ENCODE measurements around the gene SLC13A2.

DNA sequence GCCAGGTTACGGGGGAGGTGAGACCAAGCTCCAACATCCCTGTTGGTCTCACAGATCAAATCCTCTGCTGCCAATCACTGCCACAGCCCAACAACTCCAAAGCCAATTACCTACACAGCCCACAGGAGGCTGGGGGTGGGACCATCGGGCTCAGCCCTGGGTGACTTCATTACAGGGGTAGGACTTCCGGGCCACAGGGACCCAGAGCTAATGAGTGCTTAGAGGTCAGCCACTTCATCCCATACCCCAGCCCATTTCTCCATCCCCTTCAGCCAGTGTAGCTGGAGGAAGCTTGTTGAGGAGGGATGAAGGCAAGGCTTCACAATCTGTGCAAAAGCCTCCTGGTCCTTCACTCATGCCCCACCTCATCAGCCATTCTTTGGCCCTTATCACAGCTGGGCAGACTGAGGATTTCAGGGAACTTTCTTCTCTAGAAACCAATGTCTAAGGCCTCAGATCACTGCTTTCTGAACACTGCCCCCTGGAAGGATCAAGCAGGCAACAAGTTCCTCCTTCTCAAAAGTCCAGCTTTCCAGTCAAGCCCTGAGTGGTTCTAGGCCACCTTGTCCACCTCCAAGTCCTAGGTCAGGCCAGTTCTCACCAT, 38.5 kb downstream of the SLC13A2 start:
- TF ChIP-seq, protein P1, sequence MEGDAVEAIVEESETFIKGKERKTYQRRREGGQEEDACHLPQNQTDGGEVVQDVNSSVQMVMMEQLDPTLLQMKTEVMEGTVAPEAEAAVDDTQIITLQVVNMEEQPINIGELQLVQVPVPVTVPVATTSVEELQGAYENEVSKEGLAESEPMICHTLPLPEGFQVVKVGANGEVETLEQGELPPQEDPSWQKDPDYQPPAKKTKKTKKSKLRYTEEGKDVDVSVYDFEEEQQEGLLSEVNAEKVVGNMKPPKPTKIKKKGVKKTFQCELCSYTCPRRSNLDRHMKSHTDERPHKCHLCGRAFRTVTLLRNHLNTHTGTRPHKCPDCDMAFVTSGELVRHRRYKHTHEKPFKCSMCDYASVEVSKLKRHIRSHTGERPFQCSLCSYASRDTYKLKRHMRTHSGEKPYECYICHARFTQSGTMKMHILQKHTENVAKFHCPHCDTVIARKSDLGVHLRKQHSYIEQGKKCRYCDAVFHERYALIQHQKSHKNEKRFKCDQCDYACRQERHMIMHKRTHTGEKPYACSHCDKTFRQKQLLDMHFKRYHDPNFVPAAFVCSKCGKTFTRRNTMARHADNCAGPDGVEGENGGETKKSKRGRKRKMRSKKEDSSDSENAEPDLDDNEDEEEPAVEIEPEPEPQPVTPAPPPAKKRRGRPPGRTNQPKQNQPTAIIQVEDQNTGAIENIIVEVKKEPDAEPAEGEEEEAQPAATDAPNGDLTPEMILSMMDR (conservative IDR thresholded peaks at IDR 0.05; ENCODE audit: low read depth, low read length): no peak
- no peak for TF ChIP-seq POLR2A (IDR thresholded peaks at IDR 0.05; ENCODE audit: low read depth, low read length)
- TF ChIP-seq BHLHE40 (IDR thresholded peaks at IDR 0.05; ENCODE audit: low read depth, low read length): no peak
- TF ChIP-seq CEBPB (IDR thresholded peaks at IDR 0.05; ENCODE audit: low read depth, low read length): no peak
- no peak for TF ChIP-seq MXI1 (IDR thresholded peaks at IDR 0.05; ENCODE audit: borderline replicate concordance, low read depth, low read length)
- TF ChIP-seq MAZ (IDR thresholded peaks at IDR 0.05; ENCODE audit: borderline replicate concordance, low read depth, low read length): no peak
- TF ChIP-seq, protein P2, sequence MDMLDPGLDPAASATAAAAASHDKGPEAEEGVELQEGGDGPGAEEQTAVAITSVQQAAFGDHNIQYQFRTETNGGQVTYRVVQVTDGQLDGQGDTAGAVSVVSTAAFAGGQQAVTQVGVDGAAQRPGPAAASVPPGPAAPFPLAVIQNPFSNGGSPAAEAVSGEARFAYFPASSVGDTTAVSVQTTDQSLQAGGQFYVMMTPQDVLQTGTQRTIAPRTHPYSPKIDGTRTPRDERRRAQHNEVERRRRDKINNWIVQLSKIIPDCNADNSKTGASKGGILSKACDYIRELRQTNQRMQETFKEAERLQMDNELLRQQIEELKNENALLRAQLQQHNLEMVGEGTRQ (IDR thresholded peaks at IDR 0.05; ENCODE audit: low read depth, low read length): no peak
- TF ChIP-seq SMC3 (IDR thresholded peaks at IDR 0.05; ENCODE audit: low read depth, low read length): no peak
- TF ChIP-seq RAD21 (IDR thresholded peaks at IDR 0.05; ENCODE audit: low read length): no peak
- TF ChIP-seq FOS (IDR thresholded peaks at IDR 0.05; ENCODE audit: low read depth, low read length): no peak
